GM19438 (cell line): ENCODE results near the gene BRSK1.

ENCODE experiments used
- ATAC-seq: cut with Tn5 transposase; IDR thresholded peaks from one replicate; pipeline ENCODE4 v1.9.1; 2021; ENCODE audit warnings: low read depth; ENCODE audit not compliant: unreplicated experiment

Gene BRSK1

DNA sequence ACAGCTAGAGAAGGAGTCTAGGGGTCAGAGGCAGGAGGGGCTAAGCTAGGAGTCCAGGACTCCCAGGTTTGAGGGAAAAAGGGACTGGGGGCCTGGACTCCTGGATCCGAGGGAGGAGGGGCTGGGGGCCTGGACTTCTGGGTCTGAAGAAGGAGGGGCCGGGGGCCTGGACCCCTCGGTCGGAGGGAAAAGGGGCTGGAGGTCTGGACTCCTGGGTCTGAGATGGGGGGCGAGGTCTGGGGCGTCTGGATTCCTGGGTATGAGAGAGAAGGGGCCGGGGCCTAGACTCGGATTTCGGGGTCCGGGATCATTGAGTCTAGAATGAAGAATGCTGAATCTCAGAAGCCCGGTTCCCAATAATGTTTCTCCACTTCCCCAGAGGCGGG is 18.5 kb downstream of the BRSK1 start:
- no peak for ATAC-seq

DNA sequence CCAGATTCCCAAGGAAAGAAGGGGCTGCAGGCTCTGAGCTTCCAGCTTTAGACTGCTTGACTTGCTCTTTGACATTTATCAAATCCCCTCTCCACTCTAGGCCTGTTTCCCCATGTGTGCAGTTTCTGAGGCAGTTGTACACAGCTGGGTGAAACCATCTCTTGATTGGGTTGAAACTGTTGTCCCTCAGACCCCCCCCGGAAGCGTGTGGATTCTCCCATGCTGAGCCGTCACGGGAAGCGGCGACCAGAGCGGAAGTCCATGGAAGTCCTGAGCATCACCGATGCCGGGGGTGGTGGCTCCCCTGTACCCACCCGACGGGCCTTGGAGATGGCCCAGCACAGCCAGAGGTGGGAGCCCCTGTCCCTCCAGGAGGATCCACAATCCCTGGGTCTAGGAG is 19.7 kb downstream of the BRSK1 start:
- no peak for ATAC-seq

DNA sequence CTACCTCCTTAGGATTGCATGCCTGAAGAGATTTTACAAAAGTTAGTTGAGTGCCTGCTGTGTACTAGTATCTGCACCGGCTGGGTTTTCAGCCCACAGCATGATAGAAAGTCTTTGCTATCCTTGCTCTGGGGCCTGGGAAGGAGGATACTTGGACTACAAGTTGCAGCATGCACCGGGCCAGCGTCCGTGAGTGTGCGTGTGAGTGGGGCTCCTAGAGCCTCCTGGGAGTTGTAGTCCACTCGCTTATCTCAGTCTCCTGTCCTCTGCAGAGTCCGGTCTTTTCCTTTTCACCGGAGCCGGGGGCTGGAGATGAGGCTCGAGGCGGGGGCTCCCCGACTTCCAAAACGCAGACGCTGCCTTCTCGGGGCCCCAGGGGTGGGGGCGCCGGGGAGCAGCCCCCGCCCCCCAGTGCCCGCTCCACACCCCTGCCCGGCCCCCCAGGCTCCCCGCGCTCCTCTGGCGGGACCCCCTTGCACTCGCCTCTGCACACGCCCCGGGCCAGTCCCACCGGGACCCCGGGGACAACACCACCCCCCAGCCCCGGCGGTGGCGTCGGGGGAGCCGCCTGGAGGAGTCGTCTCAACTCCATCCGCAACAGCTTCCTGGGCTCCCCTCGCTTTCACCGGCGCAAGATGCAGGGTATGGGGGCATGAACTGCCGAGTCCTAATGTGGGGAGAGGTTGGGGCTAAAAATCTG is 20.6 kb downstream of the BRSK1 start:
- no peak for ATAC-seq

DNA sequence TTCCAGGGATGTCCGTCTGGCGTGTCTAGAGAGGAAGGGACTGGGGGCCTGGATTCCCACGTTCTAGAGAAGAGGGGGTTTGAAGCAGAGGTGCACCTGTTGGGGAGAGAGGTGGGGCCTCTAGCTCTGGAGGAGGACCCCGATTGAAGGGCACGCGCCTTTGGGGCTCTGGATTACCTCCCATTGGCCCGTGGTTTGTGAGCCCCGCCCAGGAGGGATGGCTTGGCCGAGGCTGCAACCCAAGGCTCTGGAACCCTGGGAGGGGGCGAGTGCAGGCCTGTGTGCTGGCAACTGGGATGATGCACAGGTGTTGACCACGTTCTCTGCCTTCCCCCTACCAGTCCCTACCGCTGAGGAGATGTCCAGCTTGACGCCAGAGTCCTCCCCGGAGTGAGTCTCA is 21.2 kb downstream of the BRSK1 start:
- no peak for ATAC-seq

DNA sequence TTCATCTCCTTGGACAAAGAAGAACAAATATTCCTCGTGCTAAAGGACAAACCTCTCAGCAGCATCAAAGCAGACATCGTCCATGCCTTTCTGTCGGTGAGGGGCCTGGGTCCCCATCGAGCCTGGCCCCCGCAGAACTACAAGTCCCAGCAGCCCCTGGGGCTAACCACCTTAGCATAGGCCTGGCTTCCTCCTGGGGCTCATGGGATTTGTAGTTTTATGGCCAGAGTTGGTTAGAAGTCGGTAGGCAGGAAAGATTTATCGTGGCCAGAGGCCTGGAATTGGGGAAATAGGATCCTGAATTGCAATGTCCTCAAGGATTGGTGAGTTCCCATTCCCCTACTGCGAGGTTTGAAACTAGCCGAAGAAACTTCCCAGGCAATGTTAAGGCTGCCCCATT is 21.7 kb downstream of the BRSK1 start:
- no peak for ATAC-seq

DNA sequence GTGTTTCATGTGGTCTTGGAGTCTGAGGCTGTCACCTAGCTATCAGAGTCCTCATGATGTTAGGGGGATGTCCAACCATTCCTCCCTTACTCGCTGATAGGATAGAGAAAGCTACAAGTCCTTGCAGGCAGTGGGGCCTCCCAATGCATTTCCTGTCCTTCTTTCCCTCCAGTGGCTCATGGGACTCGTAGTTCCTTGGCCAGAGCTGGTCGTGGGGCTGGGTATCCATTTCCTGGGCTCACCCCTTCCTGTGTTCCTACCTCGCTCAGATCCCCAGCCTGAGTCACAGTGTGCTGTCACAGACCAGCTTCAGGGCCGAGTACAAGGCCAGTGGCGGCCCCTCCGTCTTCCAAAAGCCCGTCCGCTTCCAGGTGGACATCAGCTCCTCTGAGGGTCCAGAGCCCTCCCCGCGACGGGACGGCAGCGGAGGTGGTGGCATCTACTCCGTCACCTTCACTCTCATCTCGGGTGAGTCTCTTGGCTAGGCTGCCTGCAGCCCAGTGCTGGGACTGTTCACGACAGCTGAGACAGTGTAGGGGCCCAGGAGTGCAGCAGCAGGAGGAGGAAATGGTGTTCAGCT is 22.3 kb downstream of the BRSK1 start:
- ATAC-seq, result no peak

DNA sequence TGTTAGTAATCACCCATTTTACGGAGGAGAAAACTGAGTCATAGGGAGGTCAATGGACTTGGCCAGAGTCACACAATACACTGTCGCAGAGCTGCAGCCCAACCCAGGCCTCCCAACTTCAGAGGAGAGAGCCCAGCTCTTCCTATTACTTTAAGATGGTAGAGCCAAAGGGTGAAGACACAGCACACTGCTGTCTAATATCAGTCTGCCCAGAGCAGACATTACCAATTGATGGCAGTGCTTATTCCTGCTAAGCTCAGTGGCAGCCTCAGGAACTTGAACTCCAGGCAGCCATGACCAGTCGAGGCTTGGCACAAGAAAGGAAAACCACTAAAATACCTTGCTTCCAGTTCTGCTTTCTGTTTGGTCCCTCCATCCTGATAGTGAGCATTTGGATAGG is 22.9 kb downstream of the BRSK1 start:
- ATAC-seq, result no peak

DNA sequence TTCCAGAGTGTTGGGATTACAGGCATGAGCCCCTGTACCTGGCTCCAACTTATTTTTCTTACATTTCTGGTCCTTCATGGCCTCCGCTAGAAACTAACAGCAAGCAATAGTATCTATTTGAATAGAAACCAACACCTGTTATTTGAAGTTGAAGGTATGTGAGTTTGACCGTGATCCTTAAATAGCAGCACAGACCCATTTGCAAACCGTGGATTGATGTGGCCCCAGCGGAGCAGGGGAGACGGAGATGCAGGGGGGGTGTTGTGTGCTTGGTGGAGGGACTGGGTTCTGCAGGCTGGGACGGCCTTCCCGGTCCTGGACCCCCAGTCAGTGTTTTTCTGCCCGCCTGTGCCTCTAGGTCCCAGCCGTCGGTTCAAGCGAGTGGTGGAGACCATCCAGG is 24.5 kb downstream of the BRSK1 start:
- no peak for ATAC-seq

DNA sequence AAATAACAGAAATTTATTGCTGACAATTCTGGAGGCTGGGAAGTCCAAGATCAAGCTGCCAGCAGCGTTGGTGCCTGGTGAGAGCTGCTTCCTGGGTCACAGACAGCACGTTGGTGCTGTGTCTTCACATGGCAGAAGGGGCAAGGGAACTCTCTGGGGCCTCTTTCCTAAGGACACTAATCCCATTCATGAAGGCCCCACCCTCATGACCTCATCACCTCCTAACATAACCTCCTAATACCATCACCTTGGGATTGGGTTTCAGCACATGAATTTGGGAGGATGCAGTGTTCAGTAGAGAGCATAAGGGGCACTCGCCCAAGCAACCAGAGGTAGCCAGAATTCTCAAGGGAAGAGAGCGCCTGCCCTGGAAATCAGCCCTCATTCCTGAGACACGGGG is 25.7 kb downstream of the BRSK1 start:
- no peak for ATAC-seq

DNA sequence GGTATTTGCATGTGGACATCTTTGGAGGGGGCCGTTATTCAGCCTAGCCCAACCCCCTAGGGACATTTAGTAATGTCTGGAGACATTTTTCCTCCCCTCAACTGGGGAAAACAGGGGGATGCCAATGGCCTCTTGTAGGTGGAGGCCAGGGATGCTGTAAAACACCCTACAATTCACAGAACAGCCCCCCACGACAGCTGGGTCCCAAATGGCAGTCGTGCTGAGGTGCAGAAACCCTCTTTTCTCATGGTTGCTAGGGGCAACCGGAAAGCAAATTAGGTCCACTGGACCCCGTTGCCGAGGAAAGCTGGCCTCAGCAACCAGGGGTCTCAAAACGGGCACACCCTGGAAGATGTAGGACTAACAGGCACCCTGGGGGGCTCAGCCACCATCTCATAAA is 26.7 kb downstream of the BRSK1 start:
- no peak for ATAC-seq

DNA sequence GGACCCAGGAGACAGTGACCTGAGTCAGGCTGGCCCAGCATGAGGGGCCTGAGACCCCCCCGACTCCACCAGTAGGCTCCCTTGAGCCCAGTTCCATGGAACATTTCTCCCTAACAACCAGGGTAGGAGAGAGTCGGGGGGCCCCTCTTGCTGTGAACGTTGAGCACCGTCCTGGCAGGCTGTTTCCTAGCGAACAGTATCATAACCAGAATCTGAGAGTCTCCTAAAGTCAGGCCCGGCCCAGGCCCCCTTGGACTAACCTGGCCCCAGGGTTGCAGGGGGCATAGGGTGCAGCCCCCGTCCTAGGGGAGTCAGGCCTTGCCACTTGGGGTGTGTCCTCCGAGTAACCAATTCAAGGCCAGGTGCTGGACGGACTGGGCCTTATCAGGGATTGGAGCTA is 27.6 kb downstream of the BRSK1 start:
- ATAC-seq, result no peak

DNA sequence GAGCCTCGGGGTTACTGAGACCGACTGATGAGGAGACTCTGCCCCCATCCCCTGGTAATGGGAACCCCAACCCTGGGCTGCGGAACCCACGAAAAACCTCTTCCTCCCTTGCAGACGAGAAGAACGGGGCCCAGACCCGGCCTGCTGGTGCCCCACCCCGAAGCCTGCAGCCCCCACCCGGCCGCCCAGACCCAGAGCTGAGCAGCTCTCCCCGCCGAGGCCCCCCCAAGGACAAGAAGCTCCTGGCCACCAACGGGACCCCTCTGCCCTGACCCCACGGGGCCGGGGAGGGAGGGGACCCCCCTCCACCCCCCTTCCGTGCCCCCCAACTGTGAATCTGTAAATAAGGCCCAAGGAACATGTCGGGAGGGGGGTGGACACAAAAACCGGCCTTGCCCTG is 28.0 kb downstream of the BRSK1 start:
- no peak for ATAC-seq

DNA sequence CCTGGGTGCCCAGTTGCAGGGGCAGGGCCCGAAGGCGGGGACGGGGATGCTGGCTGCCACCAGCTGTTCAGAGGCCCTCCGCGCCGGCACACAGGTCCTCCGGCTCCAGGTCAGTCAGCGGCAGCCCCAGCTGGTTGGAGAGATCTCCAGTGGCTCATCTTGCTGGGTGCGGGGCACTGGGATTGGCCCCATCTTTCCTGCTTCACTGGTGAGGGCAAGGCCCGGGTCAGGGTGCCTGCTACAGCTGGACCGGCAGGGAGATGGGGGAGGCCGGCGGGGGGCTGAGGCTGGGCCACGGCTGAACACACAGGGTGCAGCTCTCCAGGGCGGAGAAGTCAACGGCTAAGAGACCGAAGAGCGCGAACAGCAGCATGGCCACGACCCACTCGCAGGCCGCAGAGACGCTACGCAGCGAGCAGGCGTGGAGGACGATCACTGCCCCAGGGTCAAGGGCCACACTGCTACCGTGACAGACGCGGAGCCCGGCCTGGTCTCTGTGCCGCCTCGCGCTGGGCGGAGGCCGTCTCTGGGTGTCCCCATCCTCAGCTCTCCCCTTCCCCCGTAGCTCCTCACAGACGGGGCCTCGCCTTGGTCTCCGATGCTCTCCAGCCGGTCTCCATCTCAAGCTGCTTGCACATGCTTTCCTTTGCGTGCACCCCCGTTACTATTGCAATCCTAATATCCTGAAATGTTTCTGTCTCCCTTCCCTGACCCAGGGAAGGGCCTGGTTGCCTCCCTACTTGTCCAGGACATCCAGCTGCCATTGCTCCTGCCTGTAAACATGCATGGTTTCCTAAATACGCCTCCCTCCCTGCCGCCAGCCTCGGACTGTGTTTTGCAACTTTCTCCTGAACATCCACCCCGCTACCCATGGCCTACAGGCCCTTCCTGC is 29.1 kb downstream of the BRSK1 start:
- ATAC-seq, result no peak

DNA sequence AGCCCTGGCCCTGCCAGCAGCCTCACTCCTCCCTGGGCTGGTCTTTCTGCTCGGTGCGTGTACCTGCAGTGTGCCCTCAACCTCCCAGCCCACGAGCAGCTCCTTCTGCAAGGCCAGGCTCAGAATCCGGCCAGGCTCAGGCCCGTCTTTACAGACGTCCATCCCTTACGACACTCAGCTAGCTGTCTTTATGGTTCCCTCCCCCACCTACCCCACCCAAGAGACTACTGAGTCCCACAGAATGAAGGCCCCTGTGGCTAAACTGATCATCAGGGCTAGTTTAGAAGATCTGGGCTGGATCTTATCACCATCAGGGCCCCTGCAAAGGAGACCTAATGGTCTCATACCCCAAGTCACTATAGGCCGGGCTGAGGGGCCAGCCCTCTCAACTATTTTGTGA is 30.6 kb downstream of the BRSK1 start:
- no peak for ATAC-seq

DNA sequence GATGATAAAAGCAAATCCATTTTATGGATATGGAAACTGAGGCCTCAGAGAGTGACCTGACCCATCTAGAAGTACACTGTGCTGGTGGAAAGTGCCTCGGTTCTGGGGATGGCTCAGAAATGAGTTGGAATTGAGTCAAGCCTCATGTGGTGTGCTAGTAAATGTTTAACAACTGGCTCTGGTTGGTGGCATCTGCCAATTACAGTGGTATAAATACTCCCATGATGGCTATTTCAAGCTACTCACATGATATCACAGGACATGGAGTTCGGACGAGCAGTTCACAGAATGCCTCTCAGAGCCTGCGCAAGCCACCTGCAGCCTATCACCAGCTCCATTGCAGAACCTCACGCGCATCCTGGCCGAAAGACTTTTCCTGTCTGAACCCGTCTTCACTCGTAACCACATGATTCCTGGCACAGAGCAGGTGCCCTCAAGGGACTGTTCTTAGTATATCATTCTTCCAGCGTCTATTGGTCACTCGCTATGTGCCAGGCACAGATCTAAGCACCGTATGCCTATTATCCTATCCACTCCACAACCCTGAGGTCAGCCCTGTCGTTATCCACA is 32.2 kb downstream of the BRSK1 start:
- no peak for ATAC-seq

DNA sequence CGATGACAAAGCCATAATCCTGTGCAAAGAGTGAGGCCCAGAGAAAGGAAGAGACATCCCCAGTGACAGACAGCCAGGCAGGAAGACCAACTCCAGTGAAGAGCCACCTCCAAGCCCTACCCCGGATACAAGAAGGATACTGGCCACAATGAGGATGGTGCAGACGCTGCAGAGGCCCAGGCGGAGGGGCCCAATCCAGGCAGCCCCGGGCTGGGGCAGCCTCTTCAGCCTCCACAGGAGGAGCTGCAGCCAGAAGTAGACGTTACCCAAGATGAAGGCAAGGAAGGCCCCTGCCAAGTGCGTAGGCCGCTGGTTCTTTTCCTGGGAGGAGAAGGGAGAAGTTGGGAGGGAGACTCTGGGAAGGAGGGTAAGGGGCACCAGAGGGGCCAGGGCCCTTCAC is 32.8 kb downstream of the BRSK1 start:
- ATAC-seq, result no peak

DNA sequence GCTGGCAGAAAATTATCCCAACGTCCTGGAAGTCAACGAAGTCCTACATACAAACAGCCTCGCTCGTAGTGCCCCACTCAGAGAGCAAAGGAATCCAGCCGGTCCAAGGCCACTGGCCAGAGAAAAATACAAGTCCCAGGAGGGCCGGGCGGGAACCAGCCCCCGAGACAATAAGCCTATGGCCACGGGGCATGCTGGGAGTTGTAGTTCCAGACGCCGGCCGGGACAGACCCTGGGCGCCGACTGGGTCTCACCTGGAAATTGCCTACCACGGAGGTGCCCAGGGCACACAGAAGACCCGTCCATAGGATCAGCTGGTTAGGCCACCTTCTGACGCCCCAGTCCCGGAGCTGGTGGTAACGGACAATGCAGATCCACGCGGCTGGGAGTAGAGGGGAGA is 36.0 kb downstream of the BRSK1 start:
- no peak for ATAC-seq

DNA sequence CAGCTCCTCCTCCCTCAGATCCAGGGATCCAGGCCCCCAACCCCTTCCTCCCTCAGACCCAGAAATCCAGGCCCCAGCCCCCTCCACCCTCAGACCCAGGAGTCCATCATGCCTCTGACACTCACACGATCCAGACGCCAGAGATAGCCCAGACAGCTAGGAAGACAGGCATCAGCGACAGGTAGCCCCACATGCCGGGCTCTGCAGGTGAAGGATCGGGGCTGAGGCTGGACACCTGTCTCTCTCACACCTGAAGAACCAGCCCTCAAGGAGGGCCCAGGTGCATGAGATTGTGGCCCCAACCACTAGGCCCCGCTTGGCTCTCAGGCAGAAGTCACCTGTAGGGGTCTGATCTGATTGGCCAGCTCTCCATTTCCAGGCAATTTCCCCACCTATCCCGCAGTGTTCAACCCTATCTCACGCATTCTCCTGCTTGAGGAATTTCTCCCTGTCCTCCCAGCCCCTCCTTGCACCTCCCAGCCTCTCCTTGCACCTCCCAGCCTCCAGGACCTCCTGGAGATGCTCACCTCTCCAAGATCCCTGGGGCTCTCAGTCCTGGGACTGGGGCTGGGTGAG is 37.1 kb downstream of the BRSK1 start:
- no peak for ATAC-seq

DNA sequence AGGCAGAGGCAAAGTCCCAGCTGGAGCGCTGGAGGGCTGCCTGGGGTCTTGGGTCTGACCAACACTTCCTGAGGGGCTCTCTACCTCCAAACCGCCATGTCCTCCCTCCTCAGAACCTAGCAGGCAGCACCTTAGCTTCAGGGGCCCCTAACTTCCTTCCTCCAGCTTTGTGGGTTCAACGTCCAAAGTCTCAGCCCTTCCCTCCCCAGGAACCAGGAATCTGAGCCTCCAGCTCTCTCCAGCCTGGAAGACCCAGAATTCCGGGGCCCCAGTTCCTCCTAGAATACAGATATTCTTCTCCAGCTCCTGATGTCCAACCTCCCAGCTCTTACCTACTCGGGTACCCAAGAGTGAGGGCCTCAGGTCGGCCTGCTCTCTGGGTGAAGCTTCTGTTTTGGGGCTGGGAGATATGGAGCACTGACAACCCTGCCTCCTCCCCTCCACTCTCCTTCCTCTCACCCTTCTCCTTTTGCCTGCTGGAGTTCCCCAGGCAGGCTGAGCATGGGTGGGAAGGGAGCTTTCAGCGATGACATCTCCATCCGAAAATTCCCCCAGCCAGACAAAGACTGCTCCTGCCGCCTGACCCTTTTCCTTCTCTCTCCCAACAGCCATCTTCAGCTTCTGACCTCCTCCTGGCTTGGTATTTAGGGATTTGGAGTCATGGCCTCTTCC is 37.8 kb downstream of the BRSK1 start:
- ATAC-seq, result no peak

DNA sequence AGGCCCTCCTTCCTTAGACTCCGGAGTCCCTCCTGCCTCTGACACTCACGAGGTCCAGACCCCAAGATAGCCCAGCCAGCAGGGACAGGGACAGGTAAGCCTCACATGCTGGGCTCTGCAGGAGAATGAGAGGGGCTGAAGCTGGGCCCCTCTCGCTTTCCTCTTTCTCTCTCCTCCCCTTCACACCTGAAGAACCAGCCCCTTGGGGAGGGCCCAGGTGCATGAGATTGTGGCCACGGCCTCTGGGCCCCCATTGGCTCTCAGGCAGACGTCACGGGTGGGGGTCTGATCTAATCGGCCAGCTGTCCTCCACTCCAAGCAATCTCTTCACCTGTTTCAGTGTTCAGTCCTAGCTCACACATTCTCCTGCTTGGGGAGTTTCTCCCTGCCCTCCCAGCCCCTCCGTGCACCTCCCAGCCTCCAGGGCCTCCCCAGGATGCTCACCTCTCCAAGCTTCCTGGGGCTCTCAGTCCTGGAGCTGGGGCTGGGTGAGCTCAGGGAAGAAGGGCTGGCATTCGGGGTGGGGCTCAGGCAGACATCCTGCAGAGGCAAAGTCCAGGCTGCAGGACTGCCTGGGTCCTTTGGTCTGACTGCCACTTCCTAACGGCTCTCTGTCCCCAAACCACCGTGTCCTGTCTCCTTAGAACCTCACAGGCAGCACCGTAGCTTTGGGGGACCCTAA is 38.5 kb downstream of the BRSK1 start:
- ATAC-seq, result no peak
